Parietal lobe (tissue), 2 donors: ENCODE measurements around the gene SKP1. TPM values are rescaled to one million over a fixed set of nuclear protein-coding genes. Genes with fewer than 3 reads are reported as not detected.

Experiments
- small RNA-seq: library from RNA; depleted of rRNA; stranded (forward); fragments of <200 nt; gene quantifications from one replicate; pipeline ENCODE3, GENCODE V24; 2014; ENCODE audit warnings: low replicate concordance
- total RNA-seq: library from RNA; depleted of rRNA; stranded (reverse); fragments of >200 nt; gene quantifications from one replicate; pipeline ENCODE4 v1.2.3, GENCODE V29; 2014

Gene SKP1
- 126 TPM for total RNA-seq

DNA sequence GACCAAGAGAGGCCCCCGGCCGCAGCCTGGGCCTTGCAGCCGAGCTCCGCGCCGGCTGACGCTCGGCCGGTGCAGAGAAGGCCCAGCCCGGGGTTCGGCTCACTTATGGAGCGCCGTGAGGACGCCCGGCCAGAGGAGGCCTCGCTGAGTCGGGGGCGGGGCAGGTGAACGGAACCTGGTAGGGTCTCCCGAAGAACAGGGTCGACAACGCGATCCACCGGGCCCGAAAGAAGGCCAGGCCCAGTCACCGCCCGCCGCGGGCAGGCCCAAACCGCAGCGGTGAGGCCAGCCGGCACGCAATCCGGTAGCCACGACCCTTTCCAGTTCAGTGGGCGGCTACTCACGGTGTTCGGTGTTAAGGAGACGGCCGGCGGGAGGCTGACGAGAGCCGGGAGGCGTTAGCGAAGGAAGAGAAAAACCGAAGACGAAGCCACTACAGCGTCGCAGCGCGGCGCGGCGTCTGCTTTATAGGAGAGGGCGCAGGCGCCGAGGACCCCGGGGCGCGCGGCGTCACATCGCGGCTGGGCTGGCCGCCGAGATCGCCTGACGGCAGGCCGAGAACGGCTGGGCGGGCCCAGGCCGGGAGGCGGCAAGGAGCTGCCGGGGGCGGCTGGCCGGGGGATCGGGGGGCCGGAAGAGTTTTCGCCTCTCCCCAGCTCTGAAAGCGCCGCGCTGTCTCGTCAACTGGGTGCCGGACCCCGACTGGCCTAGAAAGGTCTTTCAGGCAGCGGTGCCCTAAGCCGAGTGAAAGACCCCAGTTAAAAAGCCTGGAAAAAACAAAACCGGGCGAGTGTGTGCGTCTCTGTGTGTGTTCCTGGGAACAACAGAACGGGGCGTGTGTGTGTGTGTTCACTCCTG is at the start of gene SKP1:
Gene SKP1 (minus strand): TSS at position 440 of the 858 bp plus-strand sequence. CDS start 2,928 bp downstream, outside the sequence.

DNA sequence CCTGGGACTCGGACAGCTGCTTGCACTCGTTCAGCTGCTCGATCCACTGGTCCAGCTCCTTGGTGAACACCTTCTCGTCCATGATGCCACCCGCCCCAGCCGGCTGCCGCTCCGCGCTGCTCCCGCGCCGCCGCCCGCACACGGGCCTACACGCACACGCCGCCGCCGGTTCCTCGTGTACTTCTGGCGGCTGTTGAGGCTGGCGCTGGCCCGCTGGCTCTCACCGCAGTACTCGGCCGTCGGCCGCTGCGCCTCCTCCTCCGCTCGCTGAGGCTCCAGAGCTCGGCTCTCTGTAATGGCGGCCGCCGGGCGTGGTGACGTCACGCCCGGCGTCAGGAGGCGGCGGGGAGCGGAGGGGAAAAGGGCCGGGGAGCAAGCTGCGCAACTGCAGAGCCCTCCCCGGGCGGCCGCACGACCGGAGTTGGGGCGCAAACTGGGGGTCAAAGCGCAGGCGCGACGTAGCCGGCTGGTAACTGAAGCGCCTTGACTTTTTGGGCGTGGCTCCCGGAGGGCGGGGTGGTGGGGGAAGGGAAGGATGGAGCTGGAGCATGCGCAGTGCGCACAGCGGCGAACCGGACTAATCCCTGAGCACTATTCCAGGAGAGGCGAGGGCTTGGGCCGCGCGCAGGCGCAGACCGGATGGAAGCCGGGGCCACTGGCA is 49.2 kb upstream of the SKP1 start, which contains the start of gene PPP2CA:
Gene PPP2CA (minus strand): TSS at position 294 of the 661 bp plus-strand sequence. CDS start 212 bp downstream, at position 82.

DNA sequence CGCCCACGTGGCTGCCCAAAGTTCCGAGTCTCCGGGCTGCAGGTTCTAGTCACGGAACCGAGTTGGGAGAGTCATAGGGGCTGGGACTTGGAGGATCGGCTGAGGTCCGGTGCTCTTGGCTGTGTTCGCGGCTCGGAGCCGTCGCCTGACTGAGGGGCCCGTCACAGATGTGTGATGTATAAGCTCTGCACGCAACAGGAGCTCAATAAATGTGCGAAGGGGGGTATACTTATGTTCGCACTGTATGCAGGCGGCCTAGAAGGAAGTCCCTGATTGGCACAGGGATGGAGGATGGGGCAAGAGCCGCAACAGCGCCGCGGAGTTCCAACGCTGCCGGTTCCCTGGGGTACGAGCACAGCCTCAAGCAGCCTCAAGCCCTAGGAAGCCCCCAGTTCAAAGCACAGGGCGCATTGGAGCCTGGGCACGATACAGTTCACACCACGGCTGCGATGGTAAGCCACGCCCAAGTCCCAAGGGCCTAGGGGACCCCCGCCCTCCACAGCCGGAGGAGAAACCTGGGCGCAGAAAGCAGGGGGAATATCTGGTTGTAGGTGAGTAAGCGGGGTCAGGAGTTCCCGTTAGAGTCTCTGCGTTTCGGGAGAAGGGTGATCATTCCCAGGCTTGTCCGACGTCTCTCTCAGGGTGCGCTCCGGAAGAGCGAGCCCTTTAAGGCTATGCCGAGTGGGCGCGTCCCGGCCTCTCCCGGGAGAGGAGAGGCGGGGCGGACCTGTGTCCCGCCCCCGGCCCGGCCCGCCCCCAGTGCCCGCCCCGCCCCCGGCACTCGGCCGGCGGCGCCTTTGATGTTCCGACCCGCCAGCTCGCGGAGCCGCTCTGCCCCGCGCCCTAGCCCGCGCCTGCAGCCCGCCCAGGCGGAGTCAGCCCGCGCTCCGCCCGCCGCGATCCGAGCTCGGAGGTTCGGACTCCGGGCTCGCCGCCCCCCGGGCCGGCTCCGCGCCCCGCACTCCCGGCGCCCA is 62.6 kb downstream of the SKP1 start, which contains the start of gene TCF7:
Gene TCF7 (plus strand): TSS at position 780 of the 974 bp plus-strand sequence. CDS start 226 bp downstream, outside the sequence.

Small RNA genes lying within 50 kb of the gene (small RNA-seq; reads per million reads assigned to genes)
- gene MIR3661: not detected

Other genes with a start within 250 kb of the SKP1 start
- gene C5orf15, start 208.3 kb downstream of the SKP1 start, total RNA-seq: 35.1 TPM
- 167 TPM for gene VDAC1, start 172.0 kb downstream of the SKP1 start, total RNA-seq
- 1.6 TPM for gene TCF7, start 62.3 kb downstream of the SKP1 start, total RNA-seq
- gene PPP2CA, start 49.1 kb upstream of the SKP1 start, total RNA-seq: 95.8 TPM
- gene CDKL3, start 190.2 kb upstream of the SKP1 start, total RNA-seq: 10.0 TPM
- gene UBE2B, start 194.6 kb upstream of the SKP1 start, total RNA-seq: 63.9 TPM
- gene CDKN2AIPNL, start 234.9 kb upstream of the SKP1 start, total RNA-seq: 30.0 TPM